HEK293 (cell line): ENCODE measurements around the gene COL9A2.

Experiments
- CTCF ChIP-seq: fragments of 450-650 bp; formaldehyde crosslinking; IDR thresholded peaks from 2 replicates; pipeline ENCODE4 v1.5.1; 2016; ENCODE audit warnings: missing biosample characterization, missing genetic modification characterization
- KLF1 ChIP-seq: fragments of 450-650 bp; formaldehyde crosslinking; IDR thresholded peaks from 2 replicates; pipeline ENCODE4 v1.5.1; 2016; ENCODE audit warnings: missing biosample characterization, missing genetic modification characterization
- PATZ1 ChIP-seq: fragments of 450-650 bp; formaldehyde crosslinking; IDR thresholded peaks from 2 replicates; pipeline ENCODE4 v1.5.1; 2016; ENCODE audit warnings: missing biosample characterization, missing genetic modification characterization
- PBX3 ChIP-seq: sonication (generic); formaldehyde crosslinking; IDR thresholded peaks from 2 replicates; pipeline ENCODE4 v1.8.1; 2022; ENCODE audit warnings: mild to moderate bottlenecking, moderate library complexity, missing genetic modification reagents
- RBAK ChIP-seq: fragments of 450-650 bp; formaldehyde crosslinking; IDR thresholded peaks from 2 replicates; pipeline ENCODE4 v1.5.1; 2016; ENCODE audit warnings: missing biosample characterization, missing genetic modification characterization
- SETDB1 ChIP-seq: IDR thresholded peaks from one replicate; pipeline ENCODE4 v1.6.1; 2017; ENCODE audit warnings: mild to moderate bottlenecking, low read length, moderate library complexity, mixed read lengths; ENCODE audit not compliant: insufficient read length
- TCF7L2 ChIP-seq: IDR thresholded peaks from 2 replicates; pipeline ENCODE4 v1.6.1; 2011; ENCODE audit warnings: low read depth, mild to moderate bottlenecking, inconsistent platforms, low read length, moderate library complexity, borderline replicate concordance
- TRIM28 ChIP-seq: IDR thresholded peaks from 2 replicates; pipeline ENCODE4 v1.6.1; 2011; ENCODE audit warnings: low read length, control low read depth, borderline replicate concordance
- YY1 ChIP-seq: fragments of 450-650 bp; formaldehyde crosslinking; IDR thresholded peaks from 2 replicates; pipeline ENCODE4 v1.5.1; 2018; ENCODE audit warnings: missing biosample characterization, missing genetic modification characterization
- ZBTB11 ChIP-seq: fragments of 450-650 bp; formaldehyde crosslinking; conservative IDR thresholded peaks from 2 replicates; pipeline ENCODE4 v1.5.1; 2016; ENCODE audit warnings: low read depth, missing biosample characterization, missing genetic modification characterization
- ZBTB21 ChIP-seq: fragments of 450-650 bp; formaldehyde crosslinking; IDR thresholded peaks from 2 replicates; pipeline ENCODE4 v1.5.1; 2017; ENCODE audit warnings: missing biosample characterization, missing genetic modification characterization
- ZBTB8A ChIP-seq: fragments of 450-650 bp; formaldehyde crosslinking; IDR thresholded peaks from 2 replicates; pipeline ENCODE4 v1.5.1; 2016; ENCODE audit warnings: missing biosample characterization, missing genetic modification characterization
- ZNF10 ChIP-seq: fragments of 450-650 bp; formaldehyde crosslinking; IDR thresholded peaks from 2 replicates; pipeline ENCODE4 v1.5.1; 2017; ENCODE audit warnings: missing biosample characterization, missing genetic modification characterization
- ZNF707 ChIP-seq: fragments of 450-650 bp; formaldehyde crosslinking; IDR thresholded peaks from 2 replicates; pipeline ENCODE4 v1.5.1; 2016; ENCODE audit warnings: missing biosample characterization, missing genetic modification characterization

- TF ChIP-seq ZBTB21 (tag by site-specific recombination) (no peak), CTCF (no peak), PBX3 (no peak), ZBTB11 (tag by site-specific recombination) (no peak), ZBTB8A (no peak), RBAK (tag by site-specific recombination) (no peak), ZNF10 (tag by site-specific recombination) (no peak), ZNF707 (tag by site-specific recombination) (no peak), SETDB1 (no peak), KLF1 (no peak), TCF7L2 (no peak), YY1 (tag by site-specific recombination) (no peak), TRIM28 (no peak), PATZ1 (tag by site-specific recombination) (no peak)
Measured at GRCh38 chr1:40337443-40337842, 20.4 kb upstream of the COL9A2 start.
